Measurements from ENCODE around the gene PKMYT1. TPM values are rescaled to one million over a fixed set of nuclear protein-coding genes. Genes with fewer than 3 reads are reported as not detected.

The PKMYT1 gene
- total and polyA plus RNA-seq, 2 of the 4 experiments (the other 2 are of a cell fraction) = 1.8 to 14.9 TPM

DNA sequence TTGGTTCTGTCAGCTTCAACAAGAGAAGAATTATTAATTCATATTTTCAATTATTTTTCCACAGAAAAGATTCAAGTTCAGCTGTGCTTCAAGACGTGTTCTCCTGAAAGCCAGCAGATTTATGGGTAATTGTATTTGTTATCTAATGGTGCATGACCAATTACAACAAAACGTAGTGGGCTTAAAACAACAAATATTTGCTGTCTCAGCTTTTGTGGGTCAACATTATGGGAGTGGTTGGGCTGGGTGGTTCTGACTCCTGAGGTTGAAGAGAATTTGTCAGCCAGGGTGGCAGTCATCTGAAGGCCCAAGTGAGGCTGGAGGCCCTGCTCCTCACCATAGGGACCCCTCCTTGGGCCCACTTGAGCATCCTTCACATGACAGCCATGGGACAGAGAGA, 40.3 kb downstream of the PKMYT1 start:
- Histone ChIP-seq H2BK15ac (ENCODE audit: low read depth, low read length) (no peak overlapping the region), H2AK9ac (replicated peaks; ENCODE audit: low read depth, low read length, poor library complexity) (no peak overlapping the region), H3K18ac (ENCODE audit: low read depth, low read length) (no peak overlapping the region), H3K4me1 (ENCODE audit: control insufficient read depth, insufficient read depth, low read length) (no peaks in the 10 kb centered on the region), H3K27ac (ENCODE audit: insufficient read depth, low read length) (no peak overlapping the region), H3K27me3 (ENCODE audit: control insufficient read depth, insufficient read depth, low read length) (no peaks in the 10 kb centered on the region), H3K9me1 (ENCODE audit: insufficient read depth, low read length) (no peaks in the 10 kb centered on the region), H3K4ac (ENCODE audit: low read depth, low read length) (no peak overlapping the region), H2BK5ac (ENCODE audit: low read depth, low read length, poor library complexity, severe bottlenecking) (no peak overlapping the region), H2BK120ac (ENCODE audit: low read depth, low read length) (no peak overlapping the region), H3K36me3 (ENCODE audit: control insufficient read depth, insufficient read depth, low read length) (peaks cover 68% of the 10 kb centered on the region), H3K9me3 (ENCODE audit: control insufficient read depth, insufficient read depth, low read length) (no peaks in the 10 kb centered on the region), H3K4me3 (ENCODE audit: insufficient read depth, low read depth, low read length) (no peak overlapping the region), H3K14ac (replicated peaks; ENCODE audit: low read depth, low read length) (no peak overlapping the region), H2AK5ac (ENCODE audit: low read depth, low read length) (no peak overlapping the region), H3K79me1 (ENCODE audit: low read depth in 1 of 2, low read length in 2 of 2) (no peaks in the 10 kb centered on the region), H2BK20ac (ENCODE audit: low read depth, low read length) (no peak overlapping the region), H3K23ac (ENCODE audit: low read depth, low read length) (no peak overlapping the region), H3K9ac (ENCODE audit: low read depth, low read length) (no peak overlapping the region), H2AFZ (replicated peaks; ENCODE audit: low read length, poor library complexity) (no peak overlapping the region), H3K4me2 (ENCODE audit: low read depth, low read length) (no peak overlapping the region), H4K8ac (ENCODE audit: low read depth in 2 of 2, low read length in 2 of 2) (no peak overlapping the region), H4K5ac (ENCODE audit: low read depth, low read length) (no peak overlapping the region), H4K91ac (ENCODE audit: insufficient read depth, low read depth, low read length) (no peak overlapping the region), H4K20me1 (ENCODE audit: insufficient read depth, low read length) (no peaks in the 10 kb centered on the region), H3K56ac (ENCODE audit: extremely low read depth, insufficient read depth, low read length) (no peak overlapping the region)
- dilution Hi-C loops (cut with HindIII; ENCODE audit: low sequenced_read_pairs, unreplicated experiment) = no loop called here
- WGBS, 2 experiments (ENCODE audit: extremely low coverage in 2 of 2, insufficient read length in 1 of 2) = no CpG with 5 or more reads among the region's 2 CpGs
- ChIA-PET CTCF (interaction anchor here (1.0 to 1.1 kb wide), 2 partner anchors 8 to 13 kb away, joined by 3 read pairs; no protein-coding TSS in a partner anchor), POLR2A (ENCODE audit: unreplicated experiment) (no interaction called here)
- no peak for ATAC-seq (ENCODE audit: low read depth)
- BruUV-seq (replicated peaks) = no TSS peak
- TF ChIP-seq MAFK (IDR thresholded peaks at IDR 0.05; ENCODE audit: low read depth, low read length) (peak; percentile 58; the same call in 1 of the 2 replicates), BHLHE40 (IDR thresholded peaks at IDR 0.05; ENCODE audit: low read depth, low read length) (no peak)
- in situ Hi-C loops (cut with MboI; ENCODE audit: low sequenced_read_pairs) = no loop called here
- DNase-seq = no peak
- intact Hi-C loops (cut with micrococcal nuclease) = no loop called here
